ENCODE data around the gene BRD2.

- no peak for TF ChIP-seq EZH2 (IDR thresholded peaks at IDR 0.05; ENCODE audit: borderline replicate concordance, insufficient read depth, low read depth, low read length, poor library complexity, severe bottlenecking)
- no peak for TF ChIP-seq CTCF (IDR thresholded peaks at IDR 0.05)
Measured at GRCh38 chr6:32949113-32949512, 19.3 kb upstream of the BRD2 start.

Data from B cell (primary cell).